Mesenchymal stem cell (in vitro differentiated cells and primary cell): ENCODE results near the gene FXYD1.

Source experiments
- DNase-seq: peaks from one replicate; pipeline ENCODE4 v3.0.0-alpha.2; 2013
- H2AFZ ChIP-seq: one replicate; pipeline ENCODE4 v1.6.1; 2013; ENCODE audit warnings: low read depth, mild to moderate bottlenecking, control low read depth, inconsistent platforms, low read length, moderate library complexity
- H2AK5ac ChIP-seq: 2 replicates; pipeline ENCODE4 v1.6.1; 2013; ENCODE audit warnings: low read length, moderate library complexity, mild to moderate bottlenecking, inconsistent platforms; ENCODE audit not compliant: severe bottlenecking
- H2BK120ac ChIP-seq: one replicate; pipeline ENCODE4 v1.6.1; 2013; ENCODE audit warnings: low read depth, mild to moderate bottlenecking, inconsistent platforms, low read length, moderate library complexity
- H2BK12ac ChIP-seq, 2 experiments: one replicate each; pipeline ENCODE4 v1.6.1; 2013; ENCODE audit warnings: inconsistent platforms in 2 of 2, low read length in 2 of 2, mild to moderate bottlenecking in 2 of 2, moderate library complexity in 2 of 2, control low read depth in 1 of 2
- H2BK15ac ChIP-seq: one replicate; pipeline ENCODE4 v1.6.1; 2013; ENCODE audit warnings: mild to moderate bottlenecking, low read depth, inconsistent platforms; ENCODE audit not compliant: poor library complexity, severe bottlenecking
- H2BK5ac ChIP-seq: 2 replicates; pipeline ENCODE4 v1.6.1; 2013; ENCODE audit warnings: low read depth, mild to moderate bottlenecking, low read length, control low read depth, inconsistent platforms; ENCODE audit not compliant: poor library complexity, severe bottlenecking
- H3K14ac ChIP-seq, 2 experiments: one replicate each; pipeline ENCODE4 v1.6.1; 2013; ENCODE audit warnings: inconsistent platforms in 2 of 2, low read length in 2 of 2, control low read depth in 1 of 2, mild to moderate bottlenecking in 1 of 2, moderate library complexity in 1 of 2
- H3K18ac ChIP-seq, 2 experiments: one replicate each; pipeline ENCODE4 v1.6.1; 2013; ENCODE audit warnings: inconsistent platforms in 2 of 2, low read length in 2 of 2, control low read depth in 1 of 2, low read depth in 1 of 2, mild to moderate bottlenecking in 1 of 2
- H3K23ac ChIP-seq, 2 experiments: one replicate each; pipeline ENCODE4 v1.6.1; 2013; ENCODE audit warnings: inconsistent platforms in 2 of 2, low read length in 2 of 2, mild to moderate bottlenecking in 2 of 2, moderate library complexity in 2 of 2, control low read depth in 1 of 2
- H3K27ac ChIP-seq: 2 replicates; pipeline ENCODE4 v1.5.1; 2013; ENCODE audit warnings: mild to moderate bottlenecking, moderate library complexity, low read length, control low read depth, inconsistent platforms; ENCODE audit not compliant: poor library complexity, severe bottlenecking
- H3K27me3 ChIP-seq, 2 experiments: 2 replicates each; pipeline versions ENCODE4 v1.6.1 to v1.7.0; 2013; ENCODE audit warnings: low read length in 2 of 2, mild to moderate bottlenecking in 2 of 2, moderate library complexity in 2 of 2, control low read depth in 1 of 2, inconsistent platforms in 1 of 2; ENCODE audit not compliant: control insufficient read depth in 1 of 2, insufficient read depth in 1 of 2
- H3K36me3 ChIP-seq, 2 experiments: 2 replicates each; pipeline versions ENCODE4 v1.6.1 to v1.7.0; 2013; ENCODE audit warnings: low read length in 2 of 2, control low read depth in 1 of 2, inconsistent platforms in 1 of 2, low read depth in 1 of 2, mild to moderate bottlenecking in 1 of 2; ENCODE audit not compliant: insufficient read depth in 2 of 2, control insufficient read depth in 1 of 2
- H3K4ac ChIP-seq, 2 experiments: one replicate each; pipeline ENCODE4 v1.6.1; 2013; ENCODE audit warnings: inconsistent platforms in 2 of 2, low read length in 2 of 2, mild to moderate bottlenecking in 2 of 2, moderate library complexity in 2 of 2, control low read depth in 1 of 2, low read depth in 1 of 2
- H3K4me1 ChIP-seq: 2 replicates; pipeline ENCODE4 v1.6.1; 2013; ENCODE audit warnings: low read depth, low read length, control low read depth; ENCODE audit not compliant: control insufficient read depth, insufficient read depth
- H3K4me2 ChIP-seq: 2 replicates; pipeline ENCODE4 v1.6.1; 2013; ENCODE audit warnings: low read length, mild to moderate bottlenecking, inconsistent platforms; ENCODE audit not compliant: poor library complexity, severe bottlenecking
- H3K4me3 ChIP-seq, 2 experiments: 2 replicates each; pipeline versions ENCODE4 v1.5.1 to v1.7.0; 2013; ENCODE audit warnings: low read length in 2 of 2, mild to moderate bottlenecking in 2 of 2, control low read depth in 1 of 2, low read depth in 1 of 2; ENCODE audit not compliant: insufficient read depth in 1 of 2
- H3K79me1 ChIP-seq: replicated peaks from 2 replicates; pipeline ENCODE4 v1.6.1; 2013; ENCODE audit warnings: mild to moderate bottlenecking, control low read depth, low read length, inconsistent platforms; ENCODE audit not compliant: poor library complexity, severe bottlenecking
- H3K9ac ChIP-seq: 2 replicates; pipeline ENCODE4 v1.7.0; 2013; ENCODE audit warnings: mild to moderate bottlenecking, low read length, moderate library complexity
- H3K9me3 ChIP-seq: 2 replicates; pipeline ENCODE4 v1.7.0; 2013; ENCODE audit warnings: mild to moderate bottlenecking, low read length; ENCODE audit not compliant: control insufficient read depth
- H4K8ac ChIP-seq: one replicate; pipeline ENCODE4 v1.6.1; 2013; ENCODE audit warnings: inconsistent platforms, mild to moderate bottlenecking, low read length, moderate library complexity
- H4K91ac ChIP-seq: one replicate; pipeline ENCODE4 v1.6.1; 2013; ENCODE audit warnings: mild to moderate bottlenecking, low read length, inconsistent platforms
- WGBS: methylation state at CpG from one replicate; pipeline ENCODE4 v1.1.7; 2013; ENCODE audit warnings: mixed read lengths; 5-methylcytosine and 5-hydroxymethylcytosine counted together

FXYD1 gene

DNA sequence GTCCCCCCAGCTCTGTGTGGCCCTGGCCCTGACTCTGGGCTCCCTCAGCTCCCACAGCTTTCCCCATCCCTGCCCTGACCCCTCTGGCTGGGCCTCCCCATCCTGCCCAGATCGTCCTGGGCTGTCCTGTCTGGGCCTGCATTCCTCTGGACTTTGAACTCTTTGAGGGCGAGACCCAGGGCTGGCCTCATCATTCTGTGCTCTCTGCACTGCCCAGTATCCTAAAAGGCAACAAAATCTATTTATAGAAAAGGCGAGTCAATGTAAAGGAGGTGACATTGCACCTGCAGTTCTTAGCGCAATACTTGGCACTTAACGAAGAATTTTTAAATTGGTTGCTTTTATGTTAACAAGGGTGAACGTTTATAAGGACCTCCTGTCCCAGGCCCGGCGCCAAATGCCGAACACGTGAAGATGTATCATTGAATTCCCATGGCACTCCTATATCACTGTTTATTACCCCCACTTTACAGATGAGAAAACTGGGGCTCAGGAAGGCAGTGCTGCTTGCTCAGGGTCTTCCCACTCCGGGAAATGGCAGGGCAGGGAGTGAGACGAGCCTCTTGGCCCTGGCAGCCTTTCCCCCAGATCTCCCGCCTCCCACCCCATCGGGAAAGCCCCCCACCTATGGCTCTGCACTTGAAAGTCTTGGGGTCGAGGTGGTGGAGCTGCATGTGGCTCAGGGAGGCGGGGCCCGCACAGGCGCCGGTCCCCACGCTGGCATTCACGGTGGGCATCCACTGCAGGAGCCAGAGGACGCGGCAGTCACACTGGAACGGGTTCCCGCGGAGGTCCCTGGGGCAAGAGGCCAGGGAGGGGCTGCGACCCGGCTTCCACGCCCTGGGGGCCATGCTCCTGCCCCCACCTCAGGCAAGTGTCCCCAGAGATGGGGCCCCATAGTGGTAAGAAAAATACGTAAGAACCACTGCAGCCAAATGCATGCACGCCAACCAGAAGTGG is 7.6 kb upstream of the FXYD1 start:
- H4K8ac ChIP-seq, result no peak overlapping the region
- WGBS, result 83% methylated on average over 27 of the region's 31 CpGs

DNA sequence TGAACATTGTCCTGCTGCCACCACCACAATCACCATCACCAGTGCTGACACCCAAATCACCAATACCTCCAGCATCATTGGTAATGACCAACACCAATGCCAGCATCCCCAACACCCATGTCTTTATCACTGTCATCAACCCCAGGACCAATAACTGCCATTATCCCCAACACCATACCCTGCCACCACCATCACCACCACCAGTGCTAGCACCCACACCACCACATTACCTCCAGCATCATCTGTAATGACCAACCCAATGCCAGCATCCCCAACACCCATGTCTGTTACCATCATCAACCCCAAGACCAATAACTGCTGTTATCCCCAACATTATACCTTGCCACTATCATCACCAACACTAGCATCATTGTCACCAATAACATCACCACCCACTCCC is 6.4 kb upstream of the FXYD1 start:
- no peak overlapping the region for H3K18ac ChIP-seq
- no peaks in the 10 kb centered on the region for H3K9me3 ChIP-seq
- H3K23ac ChIP-seq, result no peak overlapping the region
- peaks cover 2% of the 10 kb centered on the region for H3K4me1 ChIP-seq
- no peak overlapping the region for H3K14ac ChIP-seq
- H3K4ac ChIP-seq, result no peak overlapping the region
- no peak overlapping the region for H4K91ac ChIP-seq
- no peak overlapping the region for H2BK15ac ChIP-seq
- H2AFZ ChIP-seq, result no peak overlapping the region
- no peak overlapping the region for H3K27ac ChIP-seq
- no peak overlapping the region for H3K4me2 ChIP-seq
- H3K79me1 ChIP-seq, result no peaks in the 10 kb centered on the region
- H4K8ac ChIP-seq, result no peak overlapping the region
- H3K27me3 ChIP-seq, result peaks cover 0 to 12% of the 10 kb centered on the region in 2 experiments
- no peak for DNase-seq
- H3K4me3 ChIP-seq, result no peak overlapping the region
- H3K9ac ChIP-seq, result no peak overlapping the region
- H3K36me3 ChIP-seq, result no peaks in the 10 kb centered on the region
- no peak overlapping the region for H2BK120ac ChIP-seq
- no peak overlapping the region for H2BK12ac ChIP-seq
- no peak overlapping the region for H2BK5ac ChIP-seq
- no peak overlapping the region for H2AK5ac ChIP-seq

More for the DNA sequence above, 7.6 kb upstream of the FXYD1 start:
- H3K9ac ChIP-seq, result no peak overlapping the region
- no peak for DNase-seq
- no peaks in the 10 kb centered on the region for H3K36me3 ChIP-seq
- no peak overlapping the region for H3K23ac ChIP-seq
- no peak overlapping the region for H2AK5ac ChIP-seq
- no peak overlapping the region for H2BK5ac ChIP-seq
- H2AFZ ChIP-seq, result no peak overlapping the region
- no peak overlapping the region for H3K4me3 ChIP-seq
- no peaks in the 10 kb centered on the region for H3K79me1 ChIP-seq
- peaks cover 2 to 16% of the 10 kb centered on the region in 2 experiments for H3K27me3 ChIP-seq
- no peak overlapping the region for H3K27ac ChIP-seq
- no peak overlapping the region for H3K18ac ChIP-seq
- H3K9me3 ChIP-seq, result no peaks in the 10 kb centered on the region
- no peak overlapping the region for H2BK12ac ChIP-seq
- H4K91ac ChIP-seq, result no peak overlapping the region
- peaks cover 2% of the 10 kb centered on the region for H3K4me1 ChIP-seq
- H3K4ac ChIP-seq, result no peak overlapping the region
- H2BK15ac ChIP-seq, result no peak overlapping the region
- H3K14ac ChIP-seq, result no peak overlapping the region
- H3K4me2 ChIP-seq, result no peak overlapping the region
- no peak overlapping the region for H2BK120ac ChIP-seq

DNA sequence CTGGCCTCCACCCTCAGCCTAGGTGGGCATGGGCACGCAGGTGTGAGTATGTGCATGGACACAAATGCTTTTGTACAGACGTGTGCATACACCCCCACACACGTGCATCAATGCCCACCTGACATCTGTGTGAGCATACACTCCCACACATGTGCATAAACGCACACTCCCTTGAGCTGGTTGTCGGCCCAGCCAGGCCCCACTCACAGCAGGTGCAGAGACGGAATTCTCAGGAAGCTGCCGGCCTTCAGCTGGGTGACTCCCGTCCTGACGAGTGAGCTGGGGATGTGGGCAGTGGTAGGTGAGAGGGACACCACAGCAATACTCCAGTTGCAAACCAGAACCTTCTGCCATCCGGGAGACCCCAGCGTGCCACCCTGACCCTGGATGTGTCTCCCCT is 4.8 kb upstream of the FXYD1 start:
- no peak overlapping the region for H2BK120ac ChIP-seq
- peaks cover 0 to 9% of the 10 kb centered on the region in 2 experiments for H3K27me3 ChIP-seq
- no peak overlapping the region for H2AK5ac ChIP-seq
- no peak overlapping the region for H3K14ac ChIP-seq
- H2BK15ac ChIP-seq, result no peak overlapping the region
- no peak overlapping the region for H3K4me2 ChIP-seq
- H3K23ac ChIP-seq, result no peak overlapping the region
- no peak overlapping the region for H2AFZ ChIP-seq
- H3K4me3 ChIP-seq, result no peak overlapping the region
- no peak overlapping the region for H3K27ac ChIP-seq
- H4K91ac ChIP-seq, result no peak overlapping the region
- no peak overlapping the region for H3K9ac ChIP-seq
- no peak overlapping the region for H4K8ac ChIP-seq
- no peak for DNase-seq
- WGBS, result 90% methylated on average over 11 of the region's 11 CpGs
- peaks cover 3% of the 10 kb centered on the region for H3K4me1 ChIP-seq
- no peaks in the 10 kb centered on the region for H3K79me1 ChIP-seq
- no peak overlapping the region for H2BK5ac ChIP-seq
- H3K36me3 ChIP-seq, result no peaks in the 10 kb centered on the region
- H3K18ac ChIP-seq, result no peak overlapping the region
- no peak overlapping the region for H2BK12ac ChIP-seq
- H3K4ac ChIP-seq, result no peak overlapping the region
- no peaks in the 10 kb centered on the region for H3K9me3 ChIP-seq

DNA sequence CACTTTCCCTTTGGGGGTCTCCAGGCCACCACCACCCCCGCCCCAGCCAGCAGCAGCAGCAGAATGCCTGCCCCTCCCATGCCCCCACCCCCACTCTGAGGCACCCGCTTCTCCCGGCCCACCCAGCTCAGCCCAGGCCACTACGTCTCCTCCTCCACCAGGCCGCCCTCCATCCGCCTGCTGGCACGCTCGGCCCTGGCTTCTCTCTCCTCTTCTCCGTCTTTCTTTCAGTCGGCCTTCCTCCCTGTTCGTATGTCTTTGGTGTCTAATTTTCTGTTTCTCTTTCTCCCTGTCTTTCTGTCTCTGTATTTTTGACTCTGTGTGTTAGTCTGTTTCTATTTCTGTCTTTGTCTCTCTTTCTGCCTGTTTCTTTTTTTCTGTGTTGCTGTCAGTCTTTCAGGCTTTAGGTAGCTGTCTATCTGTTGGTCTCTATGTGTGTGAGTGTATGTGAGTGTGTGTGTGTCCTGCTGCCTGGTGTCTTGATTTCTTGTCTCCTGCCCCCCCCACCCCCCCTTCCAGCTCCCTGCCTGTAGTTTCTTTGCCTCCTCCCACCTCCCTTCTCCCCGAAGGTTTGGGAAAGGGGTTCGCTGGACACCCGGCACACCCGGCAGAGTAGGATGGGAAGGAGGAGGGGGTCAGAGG is 3.9 kb upstream of the FXYD1 start, which contains the start of gene LGI4:
Gene LGI4 (minus strand): TSS at position 459 of the 642 bp plus-strand sequence. CDS start 379 bp downstream, at position 80.
- H2BK5ac ChIP-seq, result no peak within 1 kb of the TSS
- H3K9me3 ChIP-seq, result no peaks in the 10 kb centered on the region
- peak within 1 kb of the TSS; percentile 56 for H2BK15ac ChIP-seq
- H3K4ac ChIP-seq, result no peak within 1 kb of the TSS
- peaks cover 0 to 14% of the 10 kb centered on the region in 2 experiments for H3K27me3 ChIP-seq
- H3K18ac ChIP-seq, result no peak within 1 kb of the TSS
- no peak within 1 kb of the TSS for H2BK12ac ChIP-seq
- H3K4me3 ChIP-seq, result peak within 1 kb of the TSS in 1 of 2 experiments; percentile 31
- no peak for DNase-seq
- no peak within 1 kb of the TSS for H3K14ac ChIP-seq
- H3K36me3 ChIP-seq, result no peaks in the 10 kb centered on the region
- H4K91ac ChIP-seq, result no peak within 1 kb of the TSS
- H4K8ac ChIP-seq, result no peak within 1 kb of the TSS
- no peak within 1 kb of the TSS for H3K4me2 ChIP-seq
- no peaks in the 10 kb centered on the region for H3K79me1 ChIP-seq
- peaks cover 12% of the 10 kb centered on the region for H3K4me1 ChIP-seq
- no peak within 1 kb of the TSS for H2AK5ac ChIP-seq
- no peak within 1 kb of the TSS for H2AFZ ChIP-seq
- no peak within 1 kb of the TSS for H3K27ac ChIP-seq
- no peak within 1 kb of the TSS for H2BK120ac ChIP-seq
- WGBS, result 70% methylated on average over 7 of the region's 15 CpGs
- H3K9ac ChIP-seq, result peak within 1 kb of the TSS; percentile 75
- H3K23ac ChIP-seq, result no peak within 1 kb of the TSS
